Measurements from ENCODE around the gene ZBTB7B. TPM values are rescaled to one million over a fixed set of nuclear protein-coding genes. Genes with fewer than 3 reads are reported as not detected.
A peak's percentile ranks its signal among the peaks of the same experiment; 100 is the strongest.

Gene ZBTB7B
- total RNA-seq, 1 donor from 2014 or later = 77.6 TPM

GRCh38 chr1:155010211-155010918 lies 7.8 kb downstream of the ZBTB7B start:
- Histone ChIP-seq H3K4me3 (peak overlapping the region in 1 of 2 donors; percentile 42), H3K27ac (peak overlapping the region; percentile 99), H3K4me1 (peaks cover 90% of the 10 kb centered on the region), H3K9me3 (no peaks in the 10 kb centered on the region), H3K27me3 (no peaks in the 10 kb centered on the region), H3K36me3 (peaks cover 0 to 12% of the 10 kb centered on the region in 2 donors)
- intact Hi-C loops (cut with DNase I) = no loop called here
- no peak for DNase-seq (ENCODE audit: extremely low spot score in 2 of 2)
- TF ChIP-seq POLR2AphosphoS5 (IDR thresholded peaks at IDR 0.05; ENCODE audit: insufficient read depth in 1 of 2, low read depth in 1 of 2) = no peak
- TF ChIP-seq CTCF (IDR thresholded peaks at IDR 0.05) = no peak
- TF ChIP-seq POLR2A (IDR thresholded peaks at IDR 0.05) = no peak

- peak overlapping the region; percentile 99 for H3K27ac ChIP-seq
- no peaks in the 10 kb centered on the region for H3K27me3 ChIP-seq
- H3K9me3 ChIP-seq = no peaks in the 10 kb centered on the region
- intact Hi-C loops (cut with DNase I) = no loop called here
- H3K36me3 ChIP-seq = peaks cover 0 to 12% of the 10 kb centered on the region in 2 donors
- TF ChIP-seq CTCF (IDR thresholded peaks at IDR 0.05) = no peak
- no peak for TF ChIP-seq POLR2AphosphoS5 (IDR thresholded peaks at IDR 0.05; ENCODE audit: insufficient read depth in 1 of 2, low read depth in 1 of 2)
- peaks cover 90% of the 10 kb centered on the region for H3K4me1 ChIP-seq
- peak overlapping the region in 1 of 2 donors; percentile 10 for H3K4me3 ChIP-seq
- no peak for DNase-seq (ENCODE audit: extremely low spot score in 2 of 2)
Measured at GRCh38 chr1:155011004-155011416, 8.4 kb downstream of the ZBTB7B start.

GRCh38 chr1:155011437-155012025 lies 8.9 kb downstream of the ZBTB7B start:
- intact Hi-C loops (cut with DNase I) = no loop called here
- Histone ChIP-seq H3K4me1 (peaks cover 90% of the 10 kb centered on the region), H3K9me3 (no peaks in the 10 kb centered on the region), H3K4me3 (peak overlapping the region in 1 of 2 donors; percentile 10), H3K36me3 (peaks cover 0 to 12% of the 10 kb centered on the region in 2 donors), H3K27ac (peak overlapping the region; percentile 99), H3K27me3 (no peaks in the 10 kb centered on the region)
- TF ChIP-seq POLR2AphosphoS5 (IDR thresholded peaks at IDR 0.05; ENCODE audit: insufficient read depth in 1 of 2, low read depth in 1 of 2) = no peak
- no peak for TF ChIP-seq CTCF (IDR thresholded peaks at IDR 0.05)
- TF ChIP-seq POLR2A (IDR thresholded peaks at IDR 0.05) = no peak
- DNase-seq (ENCODE audit: extremely low spot score in 2 of 2) = peak in 1 of 2 donors; percentile 92

GRCh38 chr1:155012026-155012546 lies 9.5 kb downstream of the ZBTB7B start:
- Histone ChIP-seq H3K27me3 (no peaks in the 10 kb centered on the region), H3K4me3 (peak overlapping the region in 1 of 2 donors; percentile 17), H3K36me3 (peaks cover 0 to 12% of the 10 kb centered on the region in 2 donors), H3K27ac (peak overlapping the region; percentile 99), H3K9me3 (no peaks in the 10 kb centered on the region), H3K4me1 (peaks cover 90% of the 10 kb centered on the region)
- TF ChIP-seq POLR2AphosphoS5 (IDR thresholded peaks at IDR 0.05; ENCODE audit: insufficient read depth in 1 of 2, low read depth in 1 of 2) (peak in 1 of 2 donors; percentile 64), CTCF (IDR thresholded peaks at IDR 0.05) (no peak), POLR2A (IDR thresholded peaks at IDR 0.05) (peak in 1 of 2 donors; percentile 15)
- DNase-seq (ENCODE audit: extremely low spot score in 2 of 2) = peak in 1 of 2 donors; percentile 98
- intact Hi-C loops (cut with DNase I) = no loop called here
